SJSA1 (cell line): ENCODE measurements around the gene MCC. TPM values are rescaled to one million over a fixed set of nuclear protein-coding genes. Genes with fewer than 3 reads are reported as not detected.

Experiments
- DNase-seq, 2 experiments: peaks; one replicate each; pipeline ENCODE4 v3.0.0-alpha.2; 2015 to 2020; ENCODE audit warnings: low spot score in 2 of 2, low read depth in 1 of 2
- H3K27ac ChIP-seq: fragments of 250-450 bp; sonication (Bioruptor Pico); 2 replicates; pipeline ENCODE4 v1.5.1; 2020; ENCODE audit warnings: mild to moderate bottlenecking, moderate library complexity
- H3K27me3 ChIP-seq: fragments of 250-450 bp; sonication (Bioruptor Pico); replicated peaks from 2 replicates; pipeline ENCODE4 v1.5.1; 2020; ENCODE audit warnings: mild to moderate bottlenecking, moderate library complexity
- H3K36me3 ChIP-seq: fragments of 250-450 bp; sonication (Bioruptor Pico); 2 replicates; pipeline ENCODE4 v1.5.1; 2020; ENCODE audit warnings: mild to moderate bottlenecking
- H3K4me1 ChIP-seq: fragments of 250-450 bp; sonication (Bioruptor Pico); replicated peaks from 2 replicates; pipeline ENCODE4 v1.6.1; 2021; ENCODE audit warnings: mild to moderate bottlenecking
- H3K4me3 ChIP-seq: fragments of 250-450 bp; sonication (Bioruptor Pico); 2 replicates; pipeline ENCODE4 v1.5.1; 2020; ENCODE audit warnings: mild to moderate bottlenecking
- H3K9me3 ChIP-seq: fragments of 250-450 bp; sonication (Bioruptor Pico); replicated peaks from 2 replicates; pipeline ENCODE4 v1.5.1; 2020; ENCODE audit warnings: mild to moderate bottlenecking
- total RNA-seq: library from RNA; depleted of rRNA; stranded (reverse); fragments of >200 nt; shearing (Covaris generic); gene quantifications from 2 replicates; pipeline ENCODE4 v1.2.3, GENCODE V29; 2014

MCC gene
- total RNA-seq, 1 experiment from 2014 or later, result 31.3 TPM

- no peak for DNase-seq
- Histone ChIP-seq H3K27ac (no peak overlapping the region), H3K4me3 (no peak overlapping the region)
Observed at GRCh38 chr5:113359419-113359818, 128.8 kb downstream of the MCC start.

GRCh38 chr5:113358696-113359095 is 129.6 kb downstream of the MCC start:
- Histone ChIP-seq H3K27ac (no peak overlapping the region), H3K27me3 (no peaks in the 10 kb centered on the region), H3K4me3 (no peak overlapping the region), H3K36me3 (no peaks in the 10 kb centered on the region), H3K9me3 (no peaks in the 10 kb centered on the region), H3K4me1 (0 out of 2 replicates have a peak, but pooled peaks cover 3% of the 10 kb centered on the region)
- DNase-seq, result no peak

More at GRCh38 chr5:113359419-113359818, 128.8 kb downstream of the MCC start:
- no peaks in the 10 kb centered on the region; the same call in 1 of the 2 replicates for H3K9me3 ChIP-seq
- H3K4me1 ChIP-seq, result 0 out of 2 replicates have a peak, but pooled peaks cover 3% of the 10 kb centered on the region
- H3K27me3 ChIP-seq, result no peaks in the 10 kb centered on the region
- no peaks in the 10 kb centered on the region for H3K36me3 ChIP-seq

GRCh38 chr5:113357696-113358476 is 130.4 kb downstream of the MCC start:
- Histone ChIP-seq H3K27ac (no peak overlapping the region), H3K27me3 (no peaks in the 10 kb centered on the region)
- DNase-seq, result no peak

GRCh38 chr5:113356487-113356886 is 131.8 kb downstream of the MCC start:
- H3K9me3 ChIP-seq, result no peaks in the 10 kb centered on the region
- H3K4me1 ChIP-seq, result 0 out of 2 replicates have a peak, but pooled peaks cover 3% of the 10 kb centered on the region
- H3K36me3 ChIP-seq, result no peaks in the 10 kb centered on the region
- H3K27me3 ChIP-seq, result no peaks in the 10 kb centered on the region
- H3K27ac ChIP-seq, result no peak overlapping the region
- no peak overlapping the region for H3K4me3 ChIP-seq
- DNase-seq, result no peak

More at GRCh38 chr5:113357696-113358476, 130.4 kb downstream of the MCC start:
- H3K4me3 ChIP-seq, result no peak overlapping the region
- no peaks in the 10 kb centered on the region for H3K9me3 ChIP-seq
- no peaks in the 10 kb centered on the region for H3K36me3 ChIP-seq
- 0 out of 2 replicates have a peak, but pooled peaks cover 3% of the 10 kb centered on the region for H3K4me1 ChIP-seq

GRCh38 chr5:113354055-113354454 is 134.2 kb downstream of the MCC start:
- Histone ChIP-seq H3K4me1 (0 out of 2 replicates have a peak, but pooled peaks cover 3% of the 10 kb centered on the region), H3K9me3 (no peaks in the 10 kb centered on the region), H3K4me3 (no peak overlapping the region), H3K27ac (no peak overlapping the region), H3K27me3 (no peaks in the 10 kb centered on the region), H3K36me3 (no peaks in the 10 kb centered on the region)
- no peak for DNase-seq

- Histone ChIP-seq H3K9me3 (no peaks in the 10 kb centered on the region), H3K4me1 (no peaks in the 10 kb centered on the region), H3K36me3 (no peaks in the 10 kb centered on the region), H3K27me3 (no peaks in the 10 kb centered on the region), H3K4me3 (no peak overlapping the region), H3K27ac (no peak overlapping the region)
- DNase-seq, result no peak
Observed at GRCh38 chr5:113347572-113347971, 140.7 kb downstream of the MCC start.

- Histone ChIP-seq H3K27me3 (no peaks in the 10 kb centered on the region), H3K27ac (no peak overlapping the region), H3K36me3 (no peaks in the 10 kb centered on the region), H3K4me1 (no peaks in the 10 kb centered on the region), H3K4me3 (no peak overlapping the region), H3K9me3 (no peaks in the 10 kb centered on the region)
- no peak for DNase-seq
Observed at GRCh38 chr5:113344973-113345940, 143.0 kb downstream of the MCC start.

- H3K4me3 ChIP-seq, result no peak overlapping the region
- H3K27me3 ChIP-seq, result no peaks in the 10 kb centered on the region
- no peak overlapping the region for H3K27ac ChIP-seq
- H3K9me3 ChIP-seq, result no peaks in the 10 kb centered on the region
- no peaks in the 10 kb centered on the region for H3K36me3 ChIP-seq
- DNase-seq, result no peak
- peaks cover 3% of the 10 kb centered on the region for H3K4me1 ChIP-seq
Observed at GRCh38 chr5:113343343-113343742, 144.9 kb downstream of the MCC start.

- H3K27ac ChIP-seq, result no peak overlapping the region
- DNase-seq, result no peak
- peaks cover 22% of the 10 kb centered on the region for H3K4me1 ChIP-seq
- no peaks in the 10 kb centered on the region for H3K27me3 ChIP-seq
- no peak overlapping the region for H3K4me3 ChIP-seq
- H3K9me3 ChIP-seq, result no peaks in the 10 kb centered on the region
- H3K36me3 ChIP-seq, result no peaks in the 10 kb centered on the region
Observed at GRCh38 chr5:113340537-113340936, 147.7 kb downstream of the MCC start.

GRCh38 chr5:113338628-113339027 is 149.6 kb downstream of the MCC start:
- H3K27me3 ChIP-seq, result no peaks in the 10 kb centered on the region
- peaks cover 22% of the 10 kb centered on the region for H3K4me1 ChIP-seq

GRCh38 chr5:113337515-113338415 is 150.5 kb downstream of the MCC start:
- H3K27me3 ChIP-seq, result no peaks in the 10 kb centered on the region
- no peak overlapping the region for H3K4me3 ChIP-seq
- peak overlapping the region; percentile 0; the same call in 1 of the 2 replicates for H3K27ac ChIP-seq
- H3K9me3 ChIP-seq, result no peaks in the 10 kb centered on the region
- no peaks in the 10 kb centered on the region for H3K36me3 ChIP-seq
- peak in 1 of 2 experiments; percentile 69 for DNase-seq
- peaks cover 22% of the 10 kb centered on the region for H3K4me1 ChIP-seq

More at GRCh38 chr5:113338628-113339027, 149.6 kb downstream of the MCC start:
- H3K27ac ChIP-seq, result no peak overlapping the region
- H3K9me3 ChIP-seq, result no peaks in the 10 kb centered on the region
- H3K4me3 ChIP-seq, result no peak overlapping the region
- H3K36me3 ChIP-seq, result no peaks in the 10 kb centered on the region
- no peak for DNase-seq

GRCh38 chr5:113336975-113337374 is 151.3 kb downstream of the MCC start:
- peak; percentile 85 to 91 for DNase-seq
- Histone ChIP-seq H3K27me3 (no peaks in the 10 kb centered on the region), H3K4me3 (no peak overlapping the region), H3K4me1 (peaks cover 22% of the 10 kb centered on the region), H3K27ac (peak overlapping the region; percentile 0; the same call in 1 of the 2 replicates), H3K9me3 (no peaks in the 10 kb centered on the region), H3K36me3 (no peaks in the 10 kb centered on the region)

GRCh38 chr5:113333411-113333810 is 154.8 kb downstream of the MCC start:
- no peak overlapping the region for H3K4me3 ChIP-seq
- peaks cover 27% of the 10 kb centered on the region for H3K4me1 ChIP-seq
- H3K27ac ChIP-seq, result no peak overlapping the region
- H3K9me3 ChIP-seq, result no peaks in the 10 kb centered on the region
- H3K36me3 ChIP-seq, result no peaks in the 10 kb centered on the region
- no peaks in the 10 kb centered on the region for H3K27me3 ChIP-seq
- no peak for DNase-seq
